ENCODE measurements around the gene MAN2A2. TPM values are rescaled to one million over a fixed set of nuclear protein-coding genes. Genes with fewer than 3 reads are reported as not detected.

MAN2A2 gene
- polyA plus RNA-seq (2013, experiment 1 of 2), result 8.1 TPM
- 12.6 TPM for polyA plus RNA-seq (2013, experiment 2 of 2)

GRCh38 chr15:90902840-90903732, at the start of gene MAN2A2:
Gene MAN2A2 (plus strand): TSS chr15:90903302. CDS start chr15:90904208, 906 bp downstream.
- Histone ChIP-seq H3K4me3 (ENCODE audit: low read length) (peak within 1 kb of the TSS; percentile 84), H3K4me1 (ENCODE audit: insufficient read depth, low read length) (peaks cover 12% of the 10 kb centered on the region; the same call in 1 of the 2 replicates), H3K36me3 (ENCODE audit: insufficient read depth, low read length) (peaks cover 20% of the 10 kb centered on the region; the same call in 1 of the 2 replicates), H3K27ac (ENCODE audit: low read depth, low read length) (no peak within 1 kb of the TSS; the same call in 1 of the 2 replicates), H3K27me3 (ENCODE audit: insufficient read depth, low read length) (peaks cover 29% of the 10 kb centered on the region), H3K9ac (ENCODE audit: low read depth, low read length) (peak within 1 kb of the TSS; percentile 67), H3K9me3 (ENCODE audit: insufficient read depth, low read depth, low read length) (no peaks in the 10 kb centered on the region)
- under 1% methylated on average over 81 of the region's 81 CpGs for WGBS

- Histone ChIP-seq H3K4me3 (ENCODE audit: low read length) (no peak overlapping the region), H3K9me3 (ENCODE audit: insufficient read depth, low read depth, low read length) (no peaks in the 10 kb centered on the region), H3K27ac (ENCODE audit: low read depth, low read length) (no peak overlapping the region), H3K9ac (ENCODE audit: low read depth, low read length) (no peak overlapping the region), H3K4me1 (ENCODE audit: insufficient read depth, low read length) (peaks cover 10% of the 10 kb centered on the region), H3K36me3 (ENCODE audit: insufficient read depth, low read length) (no peaks in the 10 kb centered on the region), H3K27me3 (ENCODE audit: insufficient read depth, low read length) (no peaks in the 10 kb centered on the region)
- WGBS, result 97% methylated on average over 9 of the region's 9 CpGs
Observed at GRCh38 chr15:90855139-90855538, 48.0 kb upstream of the MAN2A2 start.

GRCh38 chr15:90857337-90857736, 45.8 kb upstream of the MAN2A2 start:
- Histone ChIP-seq H3K27me3 (ENCODE audit: insufficient read depth, low read length) (no peaks in the 10 kb centered on the region), H3K36me3 (ENCODE audit: insufficient read depth, low read length) (no peaks in the 10 kb centered on the region), H3K27ac (ENCODE audit: low read depth, low read length) (no peak overlapping the region), H3K4me3 (ENCODE audit: low read length) (no peak overlapping the region), H3K9me3 (ENCODE audit: insufficient read depth, low read depth, low read length) (no peaks in the 10 kb centered on the region), H3K9ac (ENCODE audit: low read depth, low read length) (no peak overlapping the region), H3K4me1 (ENCODE audit: insufficient read depth, low read length) (peaks cover 10% of the 10 kb centered on the region)
- 95% methylated on average over 8 of the region's 8 CpGs for WGBS

GRCh38 chr15:90857883-90858443, 45.1 kb upstream of the MAN2A2 start:
- Histone ChIP-seq H3K9me3 (ENCODE audit: insufficient read depth, low read depth, low read length) (no peaks in the 10 kb centered on the region), H3K27ac (ENCODE audit: low read depth, low read length) (no peak overlapping the region), H3K36me3 (ENCODE audit: insufficient read depth, low read length) (no peaks in the 10 kb centered on the region), H3K27me3 (ENCODE audit: insufficient read depth, low read length) (no peaks in the 10 kb centered on the region), H3K4me3 (ENCODE audit: low read length) (no peak overlapping the region), H3K4me1 (ENCODE audit: insufficient read depth, low read length) (peaks cover 10% of the 10 kb centered on the region), H3K9ac (ENCODE audit: low read depth, low read length) (no peak overlapping the region)
- 89% methylated on average over 8 of the region's 8 CpGs for WGBS

GRCh38 chr15:90859234-90860131, 43.6 kb upstream of the MAN2A2 start:
- H3K4me1 ChIP-seq (ENCODE audit: insufficient read depth, low read length), result peaks cover 10% of the 10 kb centered on the region
- H3K27me3 ChIP-seq (ENCODE audit: insufficient read depth, low read length), result no peaks in the 10 kb centered on the region
- no peaks in the 10 kb centered on the region for H3K9me3 ChIP-seq (ENCODE audit: insufficient read depth, low read depth, low read length)
- H3K36me3 ChIP-seq (ENCODE audit: insufficient read depth, low read length), result no peaks in the 10 kb centered on the region
- peak overlapping the region; percentile 78; the same call in 1 of the 2 replicates for H3K27ac ChIP-seq (ENCODE audit: low read depth, low read length)
- H3K4me3 ChIP-seq (ENCODE audit: low read length), result no peak overlapping the region
- 32% methylated on average over 10 of the region's 10 CpGs for WGBS
- H3K9ac ChIP-seq (ENCODE audit: low read depth, low read length), result no peak overlapping the region

- H3K27ac ChIP-seq (ENCODE audit: low read depth, low read length), result no peak overlapping the region
- H3K4me1 ChIP-seq (ENCODE audit: insufficient read depth, low read length), result peaks cover 10% of the 10 kb centered on the region
- 93% methylated on average over 7 of the region's 7 CpGs for WGBS
Observed at GRCh38 chr15:90860450-90860849, 42.7 kb upstream of the MAN2A2 start.

GRCh38 chr15:90860942-90861675, 42.0 kb upstream of the MAN2A2 start:
- Histone ChIP-seq H3K36me3 (ENCODE audit: insufficient read depth, low read length) (no peaks in the 10 kb centered on the region), H3K27ac (ENCODE audit: low read depth, low read length) (no peak overlapping the region), H3K4me1 (ENCODE audit: insufficient read depth, low read length) (peaks cover 10% of the 10 kb centered on the region), H3K9ac (ENCODE audit: low read depth, low read length) (no peak overlapping the region), H3K27me3 (ENCODE audit: insufficient read depth, low read length) (no peaks in the 10 kb centered on the region), H3K9me3 (ENCODE audit: insufficient read depth, low read depth, low read length) (no peaks in the 10 kb centered on the region), H3K4me3 (ENCODE audit: low read length) (no peak overlapping the region)
- 97% methylated on average over 14 of the region's 14 CpGs for WGBS

More at GRCh38 chr15:90860450-90860849, 42.7 kb upstream of the MAN2A2 start:
- Histone ChIP-seq H3K27me3 (ENCODE audit: insufficient read depth, low read length) (no peaks in the 10 kb centered on the region), H3K9ac (ENCODE audit: low read depth, low read length) (no peak overlapping the region), H3K36me3 (ENCODE audit: insufficient read depth, low read length) (no peaks in the 10 kb centered on the region), H3K9me3 (ENCODE audit: insufficient read depth, low read depth, low read length) (no peaks in the 10 kb centered on the region), H3K4me3 (ENCODE audit: low read length) (no peak overlapping the region)

GRCh38 chr15:90862487-90862886, 40.6 kb upstream of the MAN2A2 start:
- Histone ChIP-seq H3K9ac (ENCODE audit: low read depth, low read length) (no peak overlapping the region), H3K27me3 (ENCODE audit: insufficient read depth, low read length) (no peaks in the 10 kb centered on the region), H3K4me1 (ENCODE audit: insufficient read depth, low read length) (peaks cover 10% of the 10 kb centered on the region), H3K36me3 (ENCODE audit: insufficient read depth, low read length) (no peaks in the 10 kb centered on the region), H3K4me3 (ENCODE audit: low read length) (no peak overlapping the region), H3K27ac (ENCODE audit: low read depth, low read length) (no peak overlapping the region), H3K9me3 (ENCODE audit: insufficient read depth, low read depth, low read length) (no peaks in the 10 kb centered on the region)
- 96% methylated on average over 6 of the region's 6 CpGs for WGBS

GRCh38 chr15:90862964-90863778, 39.9 kb upstream of the MAN2A2 start:
- H3K9ac ChIP-seq (ENCODE audit: low read depth, low read length), result no peak overlapping the region
- no peak overlapping the region for H3K4me3 ChIP-seq (ENCODE audit: low read length)
- H3K9me3 ChIP-seq (ENCODE audit: insufficient read depth, low read depth, low read length), result no peaks in the 10 kb centered on the region
- peaks cover 10% of the 10 kb centered on the region for H3K4me1 ChIP-seq (ENCODE audit: insufficient read depth, low read length)
- no peaks in the 10 kb centered on the region for H3K27me3 ChIP-seq (ENCODE audit: insufficient read depth, low read length)
- H3K36me3 ChIP-seq (ENCODE audit: insufficient read depth, low read length), result no peaks in the 10 kb centered on the region
- H3K27ac ChIP-seq (ENCODE audit: low read depth, low read length), result no peak overlapping the region
- 84% methylated on average over 5 of the region's 5 CpGs for WGBS

- Histone ChIP-seq H3K36me3 (ENCODE audit: insufficient read depth, low read length) (no peaks in the 10 kb centered on the region), H3K9me3 (ENCODE audit: insufficient read depth, low read depth, low read length) (no peaks in the 10 kb centered on the region), H3K4me1 (ENCODE audit: insufficient read depth, low read length) (peaks cover 15% of the 10 kb centered on the region), H3K9ac (ENCODE audit: low read depth, low read length) (no peak overlapping the region), H3K4me3 (ENCODE audit: low read length) (no peak overlapping the region), H3K27ac (ENCODE audit: low read depth, low read length) (no peak overlapping the region), H3K27me3 (ENCODE audit: insufficient read depth, low read length) (no peaks in the 10 kb centered on the region)
- WGBS, result 94% methylated on average over 4 of the region's 4 CpGs
Observed at GRCh38 chr15:90863987-90864386, 39.1 kb upstream of the MAN2A2 start.

All from HUES64 (cell line).